H1 (cell line): ENCODE measurements around the gene RAB9B. TPM values are rescaled to one million over a fixed set of nuclear protein-coding genes. Genes with fewer than 3 reads are reported as not detected.

Experiments used
- CTCF ChIA-PET: fragments of 300-600 bp; sonication (Branson Sonifier 250); formaldehyde crosslinking; loops from one replicate; lab custom pipeline; 2021; ENCODE audit not compliant: partially characterized antibody; lab: Charles Lee
- POLR2A ChIA-PET: fragments of 300-600 bp; sonication (Branson Sonifier 250); formaldehyde crosslinking; loops from one replicate; lab custom pipeline; 2021; ENCODE audit warnings: inconsistent platforms; ENCODE audit not compliant: partially characterized antibody; lab: Charles Lee
- DNase-seq, 2 experiments: peaks; one replicate each; pipeline versions ENCODE4 v3.0.0 to v3.0.0-alpha.2; 2010 to 2022; ENCODE audit warnings: low spot score in 2 of 2, low read depth in 1 of 2, mixed read lengths in 1 of 2
- FAIRE-seq: peaks from 2 replicates; lab custom pipeline; 2011; peaks lifted over from hg19 to GRCh38; lab: Jason Lieb, UNC
- H2AFZ ChIP-seq: 2 replicates; pipeline ENCODE4 v1.8.1; 2012; ENCODE audit warnings: low read length, inconsistent platforms
- H2AK5ac ChIP-seq: 2 replicates; pipeline ENCODE4 v1.6.1; 2013; ENCODE audit warnings: low read depth, low read length
- H2BK120ac ChIP-seq: replicated peaks from 2 replicates; pipeline ENCODE3; 2013; ENCODE audit warnings: low read depth, low read length, inconsistent platforms
- H2BK12ac ChIP-seq: 2 replicates; pipeline ENCODE4 v1.6.1; 2013; ENCODE audit warnings: low read depth, low read length
- H2BK15ac ChIP-seq: 2 replicates; pipeline ENCODE4 v1.6.1; 2013; ENCODE audit warnings: low read length
- H2BK20ac ChIP-seq: 2 replicates; pipeline ENCODE4 v1.6.1; 2013; ENCODE audit warnings: low read length
- H2BK5ac ChIP-seq: 2 replicates; pipeline ENCODE4 v1.6.1; 2013; ENCODE audit warnings: low read depth, low read length
- H3K14ac ChIP-seq: 2 replicates; pipeline ENCODE4 v1.6.1; 2013; ENCODE audit warnings: inconsistent platforms; ENCODE audit not compliant: insufficient read length
- H3K18ac ChIP-seq: 2 replicates; pipeline ENCODE4 v1.6.1; 2013; ENCODE audit warnings: low read length; ENCODE audit errors: extremely low read depth
- H3K23ac ChIP-seq: 2 replicates; pipeline ENCODE4 v1.6.1; 2013; ENCODE audit warnings: inconsistent platforms; ENCODE audit not compliant: insufficient read length
- H3K23me2 ChIP-seq: 2 replicates; pipeline ENCODE4 v1.6.1; 2013; ENCODE audit warnings: low read depth, low read length
- H3K27ac ChIP-seq: 2 replicates; pipeline ENCODE4 v1.6.1; 2011; ENCODE audit warnings: low read depth, low read length, inconsistent platforms
- H3K27me3 ChIP-seq, 4 experiments: replicated peaks in 1 of 4; 1 replicate in 1 of 4; 2 replicates in 3 of 4; pipeline versions ENCODE4 v1.6.1 to v1.8.1; 2011 to 2013; ENCODE audit warnings: low read length in 3 of 4, mild to moderate bottlenecking in 3 of 4, inconsistent platforms in 2 of 4, mixed read lengths in 2 of 4, moderate library complexity in 1 of 4; ENCODE audit not compliant: control insufficient read depth in 3 of 4, insufficient read depth in 3 of 4; ENCODE audit errors: extremely low read depth in 1 of 4
- H3K36me3 ChIP-seq, 4 experiments: 2 replicates each; pipeline versions ENCODE4 v1.6.1 to v1.8.1; 2011 to 2013; ENCODE audit warnings: mild to moderate bottlenecking in 4 of 4, low read length in 3 of 4, moderate library complexity in 2 of 4, control low read depth in 1 of 4, inconsistent platforms in 1 of 4; ENCODE audit not compliant: insufficient read depth in 4 of 4, control insufficient read depth in 2 of 4
- H3K4ac ChIP-seq: replicated peaks from 2 replicates; pipeline ENCODE3; 2013; ENCODE audit warnings: low read length, low read depth, mixed read lengths, inconsistent platforms; ENCODE audit not compliant: insufficient read length
- H3K4me1 ChIP-seq, 4 experiments: replicated peaks in 1 of 4; 1 replicate in 1 of 4; 2 replicates in 3 of 4; pipeline versions ENCODE4 v1.6.1 to v1.8.1; 2011 to 2013; ENCODE audit warnings: low read length in 3 of 4, inconsistent platforms in 2 of 4, mixed read lengths in 1 of 4; ENCODE audit not compliant: insufficient read depth in 4 of 4, control insufficient read depth in 3 of 4
- H3K4me2 ChIP-seq, 2 experiments: 2 replicates each; pipeline versions ENCODE4 v1.6.1 to v1.8.1; 2011 to 2013; ENCODE audit warnings: low read depth in 2 of 2, low read length in 2 of 2, control low read depth in 1 of 2, inconsistent platforms in 1 of 2, mild to moderate bottlenecking in 1 of 2; ENCODE audit not compliant: insufficient read depth in 1 of 2
- H3K4me3 ChIP-seq, 4 experiments: fragments of 200-600, 300-600 bp in 1 of 4; sonication (generic), shearing (Covaris generic), sonication (Bioruptor Twin) in 1 of 4; 2 replicates each; pipeline versions ENCODE4 v1.5.1 to v1.8.1; 2011 to 2016; ENCODE audit warnings: low read length in 4 of 4, low read depth in 3 of 4, control low read depth in 2 of 4, inconsistent platforms in 2 of 4, mild to moderate bottlenecking in 2 of 4, mixed read lengths in 1 of 4, moderate library complexity in 1 of 4; ENCODE audit not compliant: insufficient read depth in 2 of 4; ENCODE audit errors: extremely low read depth in 1 of 4
- H3K56ac ChIP-seq: replicated peaks from 2 replicates; pipeline ENCODE3; 2013; ENCODE audit warnings: low read depth, mild to moderate bottlenecking, mixed read lengths, low read length, inconsistent platforms; ENCODE audit not compliant: insufficient read length
- H3K79me1 ChIP-seq: 2 replicates; pipeline ENCODE4 v1.6.1; 2013; ENCODE audit warnings: low read depth, low read length, control low read depth
- H3K79me2 ChIP-seq, 2 experiments: 2 replicates each; pipeline versions ENCODE4 v1.6.1 to v1.8.1; 2012 to 2013; ENCODE audit warnings: low read length in 2 of 2, mild to moderate bottlenecking in 2 of 2, inconsistent platforms in 1 of 2; ENCODE audit not compliant: insufficient read depth in 2 of 2, control insufficient read depth in 1 of 2
- H3K9ac ChIP-seq, 4 experiments: replicated peaks in 1 of 4; 1 replicate in 1 of 4; 2 replicates in 3 of 4; pipeline versions ENCODE4 v1.6.1 to v1.8.1; 2011 to 2013; ENCODE audit warnings: low read depth in 3 of 4, low read length in 3 of 4, control low read depth in 2 of 4, mild to moderate bottlenecking in 2 of 4, moderate library complexity in 2 of 4, inconsistent platforms in 1 of 4; ENCODE audit errors: extremely low read depth in 1 of 4
- H3K9me3 ChIP-seq, 2 experiments: 2 replicates each; pipeline versions ENCODE4 v1.6.1 to v1.8.1; 2012 to 2013; ENCODE audit warnings: mild to moderate bottlenecking in 2 of 2, moderate library complexity in 2 of 2, control low read depth in 1 of 2, inconsistent platforms in 1 of 2, low read depth in 1 of 2, low read length in 1 of 2, mixed read lengths in 1 of 2; ENCODE audit not compliant: insufficient read depth in 2 of 2
- H4K20me1 ChIP-seq, 2 experiments: replicated peaks in 1 of 2; 2 replicates each; pipeline versions ENCODE3 to v1.8.1; 2011 to 2013; ENCODE audit warnings: inconsistent platforms in 2 of 2, low read length in 2 of 2, mild to moderate bottlenecking in 1 of 2; ENCODE audit not compliant: insufficient read depth in 2 of 2, control insufficient read depth in 1 of 2
- H4K5ac ChIP-seq: 2 replicates; pipeline ENCODE4 v1.6.1; 2013; ENCODE audit warnings: low read length, low read depth, mixed read lengths, inconsistent platforms; ENCODE audit not compliant: insufficient read length
- H4K8ac ChIP-seq: 2 replicates; pipeline ENCODE4 v1.8.0; 2013; ENCODE audit warnings: mild to moderate bottlenecking, moderate library complexity, low read length, inconsistent platforms; ENCODE audit not compliant: insufficient read depth; ENCODE audit errors: extremely low read depth
- H4K91ac ChIP-seq: replicated peaks from 2 replicates; pipeline ENCODE3; 2013; ENCODE audit warnings: low read length, mixed read lengths, inconsistent platforms; ENCODE audit not compliant: insufficient read length
- CHD1 ChIP-seq: IDR thresholded peaks from 2 replicates; pipeline ENCODE4 v1.6.1; 2012; ENCODE audit warnings: low read depth, low read length, improper control_type of control experiment
- CHD2 ChIP-seq: IDR thresholded peaks from 2 replicates; pipeline ENCODE4 v1.6.1; 2012; ENCODE audit warnings: low read length, improper control_type of control experiment
- CREB1 ChIP-seq: IDR thresholded peaks from 2 replicates; pipeline ENCODE4 v1.6.1; 2012; ENCODE audit warnings: inconsistent platforms
- EGR1 ChIP-seq: IDR thresholded peaks from 2 replicates; pipeline ENCODE4 v1.6.1; 2011; ENCODE audit warnings: low read depth, low read length, borderline replicate concordance
- GABPA ChIP-seq: IDR thresholded peaks from 2 replicates; pipeline ENCODE4 v1.6.1; 2011; ENCODE audit warnings: mild to moderate bottlenecking, low read length, moderate library complexity, borderline replicate concordance; ENCODE audit not compliant: insufficient read depth
- POLR2A ChIP-seq, 2 experiments: IDR thresholded peaks; 1 replicate in 1 of 2; 2 replicates in 1 of 2; pipeline ENCODE4 v1.6.1; 2011; ENCODE audit warnings: low read depth in 2 of 2, low read length in 2 of 2, mild to moderate bottlenecking in 2 of 2; ENCODE audit errors: control extremely low read depth in 1 of 2
- SP1 ChIP-seq: IDR thresholded peaks from 2 replicates; pipeline ENCODE4 v1.6.1; 2011; ENCODE audit warnings: low read depth, low read length
- ZNF274 ChIP-seq: IDR thresholded peaks from 2 replicates; pipeline ENCODE4 v1.7.0; 2012; ENCODE audit warnings: low read length, borderline replicate concordance; ENCODE audit errors: extremely low read depth
- WGBS, 2 experiments: shearing (Covaris generic) in 1 of 2; methylation state at CpG; one replicate each; pipeline versions ENCODE4 v1.1.6 to v1.1.7; 2013 to 2015; ENCODE audit warnings: low lambda C conversion rate in 2 of 2, mixed read lengths in 2 of 2, inconsistent platforms in 1 of 2, low coverage in 1 of 2, missing lambda C conversion rate in 1 of 2; ENCODE audit not compliant: insufficient replicate concordance in 2 of 2, insufficient coverage in 1 of 2, insufficient read length in 1 of 2; ENCODE audit errors: extremely low coverage in 1 of 2, missing lambda C conversion rate in 1 of 2; 5-methylcytosine and 5-hydroxymethylcytosine counted together
- polyA plus RNA-seq, 7 experiments: library from polyadenylated mRNA; depleted of rRNA in 3 of 7; stranded (reverse) in 5 of 7; unstranded in 2 of 7; fragments of >200 nt in 5 of 7; fragments of 200-250 nt in 2 of 7; gene quantifications; 1 replicate in 5 of 7; 2 replicates in 1 of 7; 4 replicates in 1 of 7; pipeline versions ENCODE4 v1.2.1 to v1.2.3, GENCODE V29; 2011 to 2013; ENCODE audit warnings: missing spikeins in 2 of 7, mixed read lengths in 2 of 7
- total RNA-seq: library from RNA; stranded (reverse); fragmentation: NEBNext Ultra II Directional; extraction: Animal tissue kit (Norgen Biotek cat#: 25700); gene quantifications from 2 replicates; pipeline ENCODE4 v1.2.1, GENCODE V29; 2021
- TF ChIP-seq, protein P1 (sequence below), 3 experiments: IDR thresholded peaks; 1 replicate in 2 of 3; 2 replicates in 1 of 3; pipeline versions ENCODE4 v1.5.1 to v1.6.1; 2011; ENCODE audit warnings: low read length in 3 of 3, mild to moderate bottlenecking in 3 of 3, inconsistent platforms in 2 of 3, low read depth in 1 of 3, moderate library complexity in 1 of 3; ENCODE audit not compliant: insufficient read depth in 1 of 3; ENCODE audit errors: control extremely low read depth in 1 of 3

Gene RAB9B
- total and polyA plus RNA-seq, 2 of the 8 experiments (the other 6 are each of a cell fraction or from before 2014, with no cell fraction given) = 0.26 to 0.56 TPM

DNA sequence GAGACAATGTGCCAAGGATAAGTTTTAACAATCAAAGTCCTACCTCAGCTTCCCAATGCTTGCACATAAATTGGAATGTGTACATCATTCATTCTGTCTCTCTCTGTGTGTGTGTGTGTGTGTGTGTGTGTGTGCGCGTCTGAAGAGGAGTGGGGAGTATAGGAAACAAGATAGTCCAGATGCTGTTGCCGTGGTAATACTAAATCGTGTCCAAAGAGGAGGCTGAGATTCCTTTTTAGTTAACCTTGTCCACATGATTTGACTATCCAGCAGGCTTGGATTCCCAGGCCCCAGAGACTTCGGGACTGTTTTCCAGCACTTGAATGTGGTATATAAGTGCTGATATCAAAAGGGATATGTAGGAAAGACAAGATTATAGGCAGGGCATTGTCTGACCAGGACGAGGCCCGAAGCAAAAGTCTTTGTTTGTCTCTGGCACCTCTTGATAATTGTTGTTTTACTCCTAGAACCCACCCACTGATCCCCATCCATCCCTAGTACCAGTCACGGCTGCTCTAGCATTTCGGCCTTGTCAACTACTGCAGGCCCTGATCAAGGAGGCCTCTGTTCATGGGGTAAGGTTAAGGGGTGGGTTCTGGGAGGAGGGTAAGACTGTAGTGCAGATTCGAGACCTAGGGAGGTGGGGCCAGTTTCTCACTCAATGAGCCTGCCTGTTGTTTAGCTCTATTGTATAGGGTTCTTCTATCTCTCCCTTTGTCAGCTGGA is 51.6 kb downstream of the RAB9B start:
- H4K5ac ChIP-seq = no peak overlapping the region
- H3K23me2 ChIP-seq = no peaks in the 10 kb centered on the region
- H3K9ac ChIP-seq = no peak overlapping the region
- H3K4me3 ChIP-seq = no peak overlapping the region
- no peak overlapping the region for H3K56ac ChIP-seq
- WGBS, 2 experiments = 97% methylated on average over 8 of the region's 10 CpGs; no CpG with 5 or more reads in 1 of the 2 experiments
- no peak overlapping the region for H3K18ac ChIP-seq
- no peak overlapping the region for H2BK5ac ChIP-seq
- H2AFZ ChIP-seq = no peak overlapping the region
- no peaks in the 10 kb centered on the region for H3K9me3 ChIP-seq
- H3K14ac ChIP-seq = no peak overlapping the region
- H3K79me2 ChIP-seq = no peaks in the 10 kb centered on the region
- H2AK5ac ChIP-seq = no peak overlapping the region
- no peak overlapping the region for H4K91ac ChIP-seq
- FAIRE-seq (no peak), DNase-seq (no peak)
- H2BK12ac ChIP-seq = no peak overlapping the region
- CTCF ChIA-PET = interaction anchor here (1.0 to 1.5 kb wide), 3 partner anchors 39 to 89 kb away, joined by 3 to 6 read pairs (median 3); no protein-coding TSS in a partner anchor
- H3K27ac ChIP-seq = no peak overlapping the region
- H3K23ac ChIP-seq = no peak overlapping the region
- H3K79me1 ChIP-seq = no peaks in the 10 kb centered on the region; the same call in 1 of the 2 replicates
- no peak overlapping the region for H2BK20ac ChIP-seq
- H2BK15ac ChIP-seq = no peak overlapping the region
- no peaks in the 10 kb centered on the region for H4K20me1 ChIP-seq
- peaks cover 0 to 56% (median 15%) of the 10 kb centered on the region in 4 experiments; a peak in 6 of 8 replicates for H3K36me3 ChIP-seq
- H3K4ac ChIP-seq = no peak overlapping the region
- H4K8ac ChIP-seq = no peak overlapping the region
- no peaks in the 10 kb centered on the region for H3K27me3 ChIP-seq
- no peaks in the 10 kb centered on the region; a peak in 1 of 7 replicates for H3K4me1 ChIP-seq
- H3K4me2 ChIP-seq = no peak overlapping the region
- H2BK120ac ChIP-seq = no peak overlapping the region
- POLR2A ChIA-PET = interaction anchor here (0.8 to 4.2 kb wide), 5 partner anchors 10 to 94 kb away, joined by 3 to 16 read pairs (median 4); no protein-coding TSS in a partner anchor
- TF ChIP-seq ZNF274 = no peak
- TF ChIP-seq EGR1 = no peak
- TF ChIP-seq GABPA = no peak
- TF ChIP-seq CHD1 = no peak
- no peak for TF ChIP-seq POLR2A (IDR thresholded peaks at IDR 0.05; ENCODE audit: control extremely low read depth in 1 of 2, low read depth in 2 of 2, low read length in 2 of 2)
- TF ChIP-seq CHD2 = no peak
- TF ChIP-seq SP1 = no peak
- TF ChIP-seq, protein P1, sequence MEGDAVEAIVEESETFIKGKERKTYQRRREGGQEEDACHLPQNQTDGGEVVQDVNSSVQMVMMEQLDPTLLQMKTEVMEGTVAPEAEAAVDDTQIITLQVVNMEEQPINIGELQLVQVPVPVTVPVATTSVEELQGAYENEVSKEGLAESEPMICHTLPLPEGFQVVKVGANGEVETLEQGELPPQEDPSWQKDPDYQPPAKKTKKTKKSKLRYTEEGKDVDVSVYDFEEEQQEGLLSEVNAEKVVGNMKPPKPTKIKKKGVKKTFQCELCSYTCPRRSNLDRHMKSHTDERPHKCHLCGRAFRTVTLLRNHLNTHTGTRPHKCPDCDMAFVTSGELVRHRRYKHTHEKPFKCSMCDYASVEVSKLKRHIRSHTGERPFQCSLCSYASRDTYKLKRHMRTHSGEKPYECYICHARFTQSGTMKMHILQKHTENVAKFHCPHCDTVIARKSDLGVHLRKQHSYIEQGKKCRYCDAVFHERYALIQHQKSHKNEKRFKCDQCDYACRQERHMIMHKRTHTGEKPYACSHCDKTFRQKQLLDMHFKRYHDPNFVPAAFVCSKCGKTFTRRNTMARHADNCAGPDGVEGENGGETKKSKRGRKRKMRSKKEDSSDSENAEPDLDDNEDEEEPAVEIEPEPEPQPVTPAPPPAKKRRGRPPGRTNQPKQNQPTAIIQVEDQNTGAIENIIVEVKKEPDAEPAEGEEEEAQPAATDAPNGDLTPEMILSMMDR (IDR thresholded peaks at IDR 0.05; ENCODE audit: control extremely low read depth in 1 of 3, insufficient read depth in 1 of 3, low read depth in 1 of 3, low read length in 3 of 3) = no peak
- no peak for TF ChIP-seq CREB1
